T follicular helper cell (primary cell): ENCODE data around the gene RSPH4A.
"Not testable (repeated sequence)": the region's sequence is repeated elsewhere in the genome, so short reads cannot be mapped to it uniquely, and the experiment has no call there.

Experiments used
- DNase-seq: peaks from one replicate; pipeline ENCODE4 v3.0.0-alpha.2; 2020; ENCODE audit warnings: low read depth
- total RNA-seq, 2 experiments: gene quantifications; one replicate each; lab custom pipeline; 2026; lab: John Stamatoyannopoulos, UW

RSPH4A gene
- 0.87 to 1.4 reads per million in 2 experiments for total RNA-seq

GRCh38 chr6:116615937-116616736 is at the start of gene RSPH4A:
TSS of gene RSPH4A (plus strand) at chr6:116616479. CDS start at chr6:116616624, 145 bp downstream.
- peak; percentile 50 for DNase-seq

- no peak for DNase-seq
These were observed 48.2 kb upstream of the RSPH4A start for GRCh38 chr6:116568111-116568510.

- no peak for DNase-seq
These were observed 47.2 kb upstream of the RSPH4A start for GRCh38 chr6:116568821-116569755.

GRCh38 chr6:116570856-116571682 is 45.2 kb upstream of the RSPH4A start, which contains the start of gene RWDD1:
TSS of gene RWDD1 (plus strand) at chr6:116571504. CDS start at chr6:116571583, 79 bp downstream.
- DNase-seq, result peak; percentile 98

GRCh38 chr6:116571683-116572000 is 44.6 kb upstream of the RSPH4A start:
- no peak for DNase-seq

- no peak for DNase-seq
These were observed 44.1 kb upstream of the RSPH4A start for GRCh38 chr6:116572162-116572561.

- DNase-seq, result no peak
These were observed 41.1 kb upstream of the RSPH4A start for GRCh38 chr6:116575227-116575626.

- no peak for DNase-seq
These were observed 38.8 kb upstream of the RSPH4A start for GRCh38 chr6:116577486-116577885.

- no peak for DNase-seq
These were observed 37.9 kb upstream of the RSPH4A start for GRCh38 chr6:116578335-116578734.

GRCh38 chr6:116579143-116579542 is 37.1 kb upstream of the RSPH4A start:
- DNase-seq, result no peak

GRCh38 chr6:116580198-116580597 is 36.1 kb upstream of the RSPH4A start:
- DNase-seq, result no peak

GRCh38 chr6:116586276-116586675 is 30.0 kb upstream of the RSPH4A start:
- no peak for DNase-seq

- no peak for DNase-seq
These were observed 29.5 kb upstream of the RSPH4A start for GRCh38 chr6:116586738-116587137.

GRCh38 chr6:116595247-116595646 is 21.0 kb upstream of the RSPH4A start:
- DNase-seq, result no peak

GRCh38 chr6:116596815-116597214 is 19.5 kb upstream of the RSPH4A start:
- DNase-seq, result no peak

GRCh38 chr6:116603916-116604315 is 12.4 kb upstream of the RSPH4A start:
- not testable (repeated sequence) for DNase-seq

- DNase-seq, result not testable (repeated sequence)
These were observed 11.4 kb upstream of the RSPH4A start for GRCh38 chr6:116604868-116605267.

- no peak for DNase-seq
These were observed 10.3 kb upstream of the RSPH4A start for GRCh38 chr6:116605935-116606334.

- DNase-seq, result no peak
These were observed 5.2 kb upstream of the RSPH4A start for GRCh38 chr6:116611056-116611455.

GRCh38 chr6:116616737-116617053 is 416 bp downstream of the RSPH4A start:
- no peak for DNase-seq

GRCh38 chr6:116624036-116624805 is 7.9 kb downstream of the RSPH4A start:
- DNase-seq, result no peak
